HUES48 (cell line): ENCODE data around the gene CORO7.

ENCODE experiments used
- H3K27ac ChIP-seq: one replicate; pipeline ENCODE4 v1.7.0; 2013; ENCODE audit warnings: low read depth, low read length, inconsistent platforms
- H3K27me3 ChIP-seq: 2 replicates; pipeline ENCODE4 v1.6.1; 2013; ENCODE audit warnings: mild to moderate bottlenecking, low read length; ENCODE audit not compliant: control insufficient read depth, insufficient read depth
- H3K36me3 ChIP-seq: 2 replicates; pipeline ENCODE4 v1.6.1; 2013; ENCODE audit warnings: low read length; ENCODE audit not compliant: control insufficient read depth, insufficient read depth
- H3K4me1 ChIP-seq: 2 replicates; pipeline ENCODE4 v1.6.1; 2013; ENCODE audit warnings: mild to moderate bottlenecking, low read length; ENCODE audit not compliant: control insufficient read depth, insufficient read depth
- H3K4me3 ChIP-seq: 2 replicates; pipeline ENCODE4 v1.5.1; 2013; ENCODE audit warnings: mild to moderate bottlenecking, low read depth, low read length
- H3K9ac ChIP-seq: 2 replicates; pipeline ENCODE4 v1.6.1; 2013; ENCODE audit warnings: mild to moderate bottlenecking, low read depth, low read length, moderate library complexity
- H3K9me3 ChIP-seq: 2 replicates; pipeline ENCODE4 v1.6.1; 2013; ENCODE audit warnings: low read length; ENCODE audit not compliant: control insufficient read depth, insufficient read depth

Gene CORO7

DNA sequence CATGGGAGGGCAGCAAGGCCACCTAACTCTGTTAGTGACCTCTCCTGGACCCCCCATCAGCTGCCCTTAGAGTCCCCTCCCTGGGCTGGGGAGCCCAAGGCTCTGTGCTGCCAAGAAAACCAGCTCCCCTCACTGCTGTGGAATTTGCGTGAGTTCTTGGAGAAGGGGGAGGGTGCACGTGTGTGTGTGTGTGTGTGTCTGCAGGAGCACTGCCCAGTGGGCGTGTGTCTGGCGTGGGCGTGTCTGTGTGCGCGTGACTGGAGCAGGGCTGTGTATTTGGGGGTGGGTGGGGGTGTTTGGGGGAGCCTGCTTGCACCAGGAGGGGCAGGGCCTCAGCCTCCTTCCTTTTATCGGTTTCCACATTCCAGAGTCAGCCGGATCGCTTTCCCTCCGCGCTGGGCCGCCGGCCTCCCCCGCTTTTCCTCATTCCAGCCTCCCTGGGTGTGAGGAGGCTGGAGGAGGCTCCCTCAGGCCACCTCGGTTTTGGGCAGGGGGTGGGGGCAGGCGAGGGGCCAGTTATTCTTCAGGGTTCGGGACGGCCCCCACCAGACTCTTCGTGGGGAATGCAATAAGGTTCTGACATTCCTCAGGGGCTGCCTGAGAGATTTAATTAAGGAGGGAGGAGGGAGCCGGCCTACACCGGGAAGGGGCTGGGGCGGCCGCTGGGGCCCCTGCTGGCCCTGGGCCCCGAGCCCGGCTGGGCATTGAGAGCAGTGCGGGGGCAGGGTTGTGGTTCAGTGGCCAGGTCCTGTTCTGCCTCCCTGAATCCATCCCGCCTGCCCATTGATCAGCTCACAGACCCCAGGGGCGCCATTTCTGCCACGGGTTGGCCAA lies 42.3 kb downstream of the CORO7 start:
- Histone ChIP-seq H3K4me1 (peaks cover 54% of the 10 kb centered on the region), H3K9me3 (no peaks in the 10 kb centered on the region), H3K36me3 (peaks cover 3% of the 10 kb centered on the region; the same call in 1 of the 2 replicates), H3K9ac (no peak overlapping the region), H3K27me3 (no peaks in the 10 kb centered on the region), H3K27ac (peak overlapping the region; percentile 63), H3K4me3 (peak overlapping the region; percentile 23; the same call in 1 of the 2 replicates)

DNA sequence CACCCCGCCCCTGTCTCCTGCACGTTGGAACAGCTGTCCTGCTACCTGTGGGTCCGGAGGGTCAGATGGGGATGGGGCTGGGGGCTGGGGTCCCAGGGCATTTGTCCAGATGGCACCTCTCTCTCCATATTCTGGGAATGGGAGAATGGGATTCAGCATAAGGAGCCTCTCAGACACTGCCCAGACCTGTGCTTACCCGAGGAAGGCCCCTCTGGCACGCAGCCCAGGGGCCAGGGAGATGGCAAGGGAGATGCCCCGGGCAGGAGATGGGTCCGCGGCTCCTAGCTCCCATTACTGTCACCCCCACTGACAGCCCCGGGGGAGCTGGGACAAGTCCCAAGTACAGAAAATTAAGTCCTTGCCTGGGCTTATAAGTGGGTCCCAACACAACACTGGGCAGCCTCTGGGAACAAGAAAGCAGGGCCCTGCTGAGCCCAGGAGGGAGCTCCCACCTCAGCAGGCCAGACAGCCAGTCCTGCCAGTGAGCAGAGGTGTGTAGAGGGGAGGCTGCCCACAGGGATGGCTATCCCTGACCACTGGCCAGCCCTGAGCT lies 43.0 kb downstream of the CORO7 start:
- Histone ChIP-seq H3K9me3 (no peaks in the 10 kb centered on the region), H3K9ac (no peak overlapping the region), H3K4me3 (no peak overlapping the region; the same call in 1 of the 2 replicates), H3K27ac (peak overlapping the region; percentile 63), H3K27me3 (no peaks in the 10 kb centered on the region), H3K36me3 (peaks cover 3% of the 10 kb centered on the region; the same call in 1 of the 2 replicates), H3K4me1 (peaks cover 49% of the 10 kb centered on the region)

DNA sequence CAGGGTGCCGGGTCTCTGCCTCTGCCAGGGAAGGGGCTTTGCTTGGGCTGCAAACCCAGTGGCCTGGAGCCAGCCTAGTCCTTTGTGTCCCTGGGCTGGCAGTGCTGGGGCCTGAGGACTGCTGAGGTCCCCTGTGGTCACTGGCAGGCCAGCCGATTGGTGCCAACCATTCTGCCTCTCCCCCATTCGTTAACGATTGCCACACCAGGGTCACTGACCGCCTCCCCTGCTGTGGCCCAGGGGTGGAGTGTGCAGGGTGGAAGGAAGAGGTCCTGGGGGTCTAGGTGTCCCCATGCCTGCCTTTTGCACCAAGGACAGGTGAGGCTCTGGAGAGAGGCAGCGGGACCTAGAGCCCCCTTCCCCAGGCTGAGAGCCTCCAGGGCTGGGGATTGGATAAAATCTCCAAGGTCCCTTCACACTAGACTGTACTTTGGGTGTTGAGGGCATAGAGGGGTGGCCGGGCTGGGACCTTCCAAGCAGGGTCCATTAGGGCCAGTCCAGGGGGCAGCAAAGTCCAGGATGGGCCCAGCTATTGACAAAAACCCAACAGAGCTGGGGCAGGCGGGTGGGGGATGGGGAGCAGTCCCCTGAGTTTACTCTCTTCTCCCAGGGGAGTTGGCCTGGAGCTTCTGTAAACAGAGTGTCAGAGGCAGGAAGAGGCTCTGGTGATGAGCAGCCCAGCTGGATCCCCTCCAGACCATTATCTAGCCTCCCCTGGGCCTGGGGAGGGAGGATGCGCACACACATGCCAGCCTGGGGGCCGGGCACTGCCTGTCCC lies 43.6 kb downstream of the CORO7 start:
- peaks cover 42% of the 10 kb centered on the region for H3K4me1 ChIP-seq
- H3K27me3 ChIP-seq, result no peaks in the 10 kb centered on the region
- H3K27ac ChIP-seq, result peak overlapping the region; percentile 51
- no peaks in the 10 kb centered on the region for H3K9me3 ChIP-seq
- H3K9ac ChIP-seq, result no peak overlapping the region
- H3K4me3 ChIP-seq, result peak overlapping the region; percentile 69
- peaks cover 3% of the 10 kb centered on the region; the same call in 1 of the 2 replicates for H3K36me3 ChIP-seq

GRCh38 chr16:4372001-4372577 lies 44.3 kb downstream of the CORO7 start:
- H3K9me3 ChIP-seq, result no peaks in the 10 kb centered on the region
- H3K27ac ChIP-seq, result peak overlapping the region; percentile 51
- peaks cover 3% of the 10 kb centered on the region; the same call in 1 of the 2 replicates for H3K36me3 ChIP-seq
- no peaks in the 10 kb centered on the region for H3K27me3 ChIP-seq
- no peak overlapping the region for H3K9ac ChIP-seq
- H3K4me1 ChIP-seq, result peaks cover 37% of the 10 kb centered on the region
- peak overlapping the region; percentile 69 for H3K4me3 ChIP-seq

DNA sequence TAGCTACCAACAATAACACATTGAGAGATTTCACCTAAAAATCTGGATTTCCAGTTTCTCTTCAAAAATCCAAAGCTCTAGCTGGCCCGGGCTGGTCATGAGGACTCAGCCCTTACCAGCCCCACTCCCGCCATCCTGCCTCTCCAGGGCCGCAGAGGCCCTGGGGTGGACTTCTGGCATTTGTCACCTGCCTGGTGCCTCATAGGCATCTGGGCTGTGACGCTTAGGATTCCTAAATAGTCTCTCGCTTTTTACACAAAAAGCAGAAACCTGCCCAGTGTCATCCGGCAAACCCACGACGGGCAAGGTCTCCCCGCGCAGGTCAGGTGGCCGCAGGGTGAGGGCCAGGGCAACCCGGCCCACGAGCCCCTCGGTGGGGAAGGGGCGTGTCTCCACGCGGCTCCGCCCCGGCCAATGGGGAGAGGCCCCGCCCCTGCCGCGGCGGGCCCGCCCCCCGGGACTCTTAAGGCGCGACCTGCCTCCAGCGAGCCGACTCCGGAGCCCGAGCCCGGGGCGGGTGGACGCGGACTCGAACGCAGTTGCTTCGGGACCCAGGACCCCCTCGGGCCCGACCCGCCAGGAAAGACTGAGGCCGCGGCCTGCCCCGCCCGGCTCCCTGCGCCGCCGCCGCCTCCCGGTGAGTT lies 44.9 kb downstream of the CORO7 start, which contains the start of gene VASN:
TSS of gene VASN (plus strand) at position 492 of the 644 bp plus-strand sequence. CDS start 9,030 bp downstream, outside the sequence.
- peaks cover 36% of the 10 kb centered on the region for H3K4me1 ChIP-seq
- H3K9ac ChIP-seq, result no peak within 1 kb of the TSS
- no peaks in the 10 kb centered on the region for H3K9me3 ChIP-seq
- H3K27me3 ChIP-seq, result no peaks in the 10 kb centered on the region
- peak within 1 kb of the TSS; percentile 51 for H3K27ac ChIP-seq
- H3K36me3 ChIP-seq, result peaks cover 3% of the 10 kb centered on the region; the same call in 1 of the 2 replicates
- H3K4me3 ChIP-seq, result peak within 1 kb of the TSS; percentile 69

DNA sequence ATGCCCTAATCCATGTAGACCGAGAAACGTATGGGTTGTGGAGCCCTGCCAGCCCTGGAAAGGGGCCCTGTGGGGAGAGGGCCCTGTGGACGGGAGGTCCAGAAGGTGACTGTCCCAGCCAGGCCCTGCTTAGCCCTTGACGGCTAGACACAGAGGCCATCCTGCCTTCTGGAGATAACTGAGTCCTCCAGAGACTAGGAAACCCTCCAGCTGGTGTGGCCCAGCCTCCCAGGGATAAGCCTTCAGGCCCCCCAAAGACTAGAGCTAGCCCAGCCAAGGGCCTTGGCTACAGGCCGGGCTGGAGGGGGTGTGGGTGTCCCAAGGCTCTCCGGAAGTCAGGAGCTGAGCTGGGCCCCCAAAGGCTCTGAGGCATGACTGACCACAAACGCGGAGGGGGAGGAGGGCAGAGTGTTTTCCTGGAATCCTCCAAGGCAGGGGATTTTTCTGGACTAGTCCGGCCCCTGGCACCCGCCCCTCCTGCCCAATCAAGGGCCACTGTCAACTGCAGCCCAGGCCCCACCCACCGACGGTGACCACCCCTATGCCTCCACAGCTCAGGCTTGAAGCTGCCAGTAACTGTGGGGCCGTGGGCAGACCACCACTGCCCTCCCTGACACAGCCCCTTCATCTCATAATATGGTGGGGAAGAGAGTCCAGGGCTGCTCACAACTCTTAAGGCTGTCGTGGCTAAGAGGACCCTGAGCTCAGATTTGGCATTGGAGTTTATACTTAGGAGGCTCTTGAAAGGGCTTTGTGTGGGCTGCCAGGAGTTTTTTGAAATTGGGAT lies 45.6 kb downstream of the CORO7 start:
- Histone ChIP-seq H3K27ac (no peak overlapping the region), H3K4me1 (peaks cover 29% of the 10 kb centered on the region), H3K4me3 (no peak overlapping the region), H3K27me3 (no peaks in the 10 kb centered on the region), H3K9ac (no peak overlapping the region), H3K36me3 (peaks cover 3% of the 10 kb centered on the region; the same call in 1 of the 2 replicates), H3K9me3 (no peaks in the 10 kb centered on the region)

DNA sequence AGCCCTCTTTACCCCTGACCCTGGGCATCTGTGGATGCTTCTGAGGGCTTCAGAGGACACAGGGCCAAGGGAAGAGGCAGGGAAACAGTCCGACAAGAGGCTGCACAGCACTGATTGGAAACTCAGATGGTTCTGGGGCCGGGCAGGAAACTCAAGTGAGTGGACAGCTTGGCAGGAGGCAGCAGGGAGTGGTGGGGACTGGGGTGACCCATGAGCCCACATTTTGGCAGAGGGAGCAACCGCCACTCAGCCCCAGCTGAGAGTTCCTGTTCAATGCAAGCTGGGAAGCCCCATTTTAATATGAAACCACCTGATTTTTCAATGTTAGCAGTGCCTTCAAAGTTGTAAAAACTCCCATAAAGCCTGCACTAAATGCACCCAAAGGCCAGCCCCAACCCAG lies 46.2 kb downstream of the CORO7 start:
- no peaks in the 10 kb centered on the region for H3K9me3 ChIP-seq
- no peak overlapping the region for H3K27ac ChIP-seq
- peaks cover 27% of the 10 kb centered on the region for H3K4me1 ChIP-seq
- peaks cover 2% of the 10 kb centered on the region; the same call in 1 of the 2 replicates for H3K36me3 ChIP-seq
- no peak overlapping the region for H3K9ac ChIP-seq
- H3K27me3 ChIP-seq, result no peaks in the 10 kb centered on the region
- H3K4me3 ChIP-seq, result no peak overlapping the region

GRCh38 chr16:4369007-4369733 lies 47.2 kb downstream of the CORO7 start:
- Histone ChIP-seq H3K4me1 (peaks cover 17% of the 10 kb centered on the region), H3K9ac (no peak overlapping the region), H3K9me3 (no peaks in the 10 kb centered on the region), H3K27me3 (no peaks in the 10 kb centered on the region), H3K4me3 (no peak overlapping the region), H3K36me3 (no peaks in the 10 kb centered on the region), H3K27ac (no peak overlapping the region)

DNA sequence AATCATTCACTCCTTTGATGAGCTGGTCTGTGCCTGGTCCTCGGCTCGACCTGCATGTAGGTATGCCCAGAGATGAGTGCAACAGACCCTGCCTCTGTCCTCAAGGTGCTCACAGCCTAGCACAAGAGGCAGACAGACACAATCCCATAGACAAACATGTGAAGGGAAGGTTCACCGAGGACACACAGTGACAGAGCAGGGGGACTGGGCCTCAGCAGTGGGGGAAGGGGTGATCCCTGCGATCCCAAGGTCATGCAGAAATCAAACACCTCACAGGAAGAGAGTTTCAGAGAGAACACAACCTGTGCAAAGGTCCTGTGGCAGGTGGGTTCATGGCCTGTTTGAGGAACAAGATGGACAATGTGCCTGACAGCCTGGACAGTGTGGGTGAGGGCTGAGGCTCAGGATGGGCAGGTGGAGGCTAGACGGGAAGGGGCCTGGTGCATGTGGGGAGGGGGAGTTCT lies 49.0 kb downstream of the CORO7 start:
- Histone ChIP-seq H3K4me3 (no peak overlapping the region), H3K9ac (no peak overlapping the region), H3K9me3 (no peaks in the 10 kb centered on the region), H3K27ac (no peak overlapping the region), H3K36me3 (no peaks in the 10 kb centered on the region), H3K4me1 (peaks cover 3% of the 10 kb centered on the region; the same call in 1 of the 2 replicates), H3K27me3 (no peaks in the 10 kb centered on the region)
